Karpas-422 (cell line): ENCODE data around the gene PNLIPRP3. TPM values are rescaled to one million over a fixed set of nuclear protein-coding genes. Genes with fewer than 3 reads are reported as not detected.

Experiments
- DNase-seq: peaks from one replicate; pipeline ENCODE4 v3.0.0-alpha.2; 2015
- H2AFZ ChIP-seq: fragments of 200-600 bp; sonication (generic); 2 replicates; pipeline ENCODE4 v1.6.1; 2014; ENCODE audit warnings: antibody characterized with exemption, low read length, mixed read lengths
- H3K27ac ChIP-seq: fragments of 200-600 bp; sonication (generic); 2 replicates; pipeline ENCODE4 v1.5.1; 2014; ENCODE audit warnings: mild to moderate bottlenecking, low read length, moderate library complexity
- H3K27me3 ChIP-seq: fragments of 200-600 bp; sonication (generic); 2 replicates; pipeline ENCODE4 v1.6.1; 2014; ENCODE audit warnings: low read length, mixed read lengths
- H3K36me3 ChIP-seq: fragments of 200-600 bp; sonication (generic); 2 replicates; pipeline ENCODE4 v1.6.1; 2014; ENCODE audit warnings: low read length, mixed read lengths; ENCODE audit not compliant: insufficient read depth
- H3K4me1 ChIP-seq: fragments of 200-600 bp; sonication (generic); 2 replicates; pipeline ENCODE4 v1.6.1; 2014; ENCODE audit warnings: mild to moderate bottlenecking, low read length, mixed read lengths
- H3K4me2 ChIP-seq: fragments of 200-600 bp; sonication (generic); 2 replicates; pipeline ENCODE4 v1.6.1; 2014; ENCODE audit warnings: low read length, low read depth, mild to moderate bottlenecking; ENCODE audit not compliant: poor library complexity, severe bottlenecking
- H3K4me3 ChIP-seq: fragments of 200-600 bp; sonication (generic); 2 replicates; pipeline ENCODE4 v1.5.1; 2014; ENCODE audit warnings: mild to moderate bottlenecking, antibody characterized with exemption, low read length, mixed read lengths
- H3K79me2 ChIP-seq: fragments of 200-600 bp; sonication (generic); 2 replicates; pipeline ENCODE4 v1.6.1; 2014; ENCODE audit warnings: mild to moderate bottlenecking, low read length, mixed read lengths
- H3K9ac ChIP-seq: fragments of 200-600 bp; sonication (generic); 2 replicates; pipeline ENCODE4 v1.6.0; 2014; ENCODE audit warnings: low read length
- H3K9me2 ChIP-seq: fragments of 200-600 bp; sonication (generic), shearing (Covaris generic); replicated peaks from 2 replicates; pipeline ENCODE4 v1.6.0; 2014; ENCODE audit warnings: mild to moderate bottlenecking, low read length, moderate library complexity; ENCODE audit not compliant: insufficient read depth
- H3K9me3 ChIP-seq: fragments of 300-700, 200-600 bp; sonication (generic); 2 replicates; pipeline ENCODE4 v1.6.1; 2014; ENCODE audit warnings: low read length, mixed read lengths
- H4K20me1 ChIP-seq: fragments of 200-600 bp; sonication (generic); 2 replicates; pipeline ENCODE4 v1.6.1; 2014; ENCODE audit warnings: mild to moderate bottlenecking, antibody characterized with exemption, low read length, low read depth; ENCODE audit not compliant: insufficient read depth
- total RNA-seq: library from RNA; depleted of rRNA; stranded (reverse); fragments of >200 nt; shearing (Covaris generic); gene quantifications from 2 replicates; pipeline ENCODE4 v1.2.3, GENCODE V29; 2014; ENCODE audit warnings: low replicate concordance

PNLIPRP3 gene
- total RNA-seq, 1 experiment from 2014 or later, result not detected

GRCh38 chr10:116504786-116505185 is 77.1 kb downstream of the PNLIPRP3 start:
- Histone ChIP-seq H3K36me3 (no peaks in the 10 kb centered on the region), H3K27ac (no peak overlapping the region), H3K9me3 (no peaks in the 10 kb centered on the region), H2AFZ (no peak overlapping the region), H3K79me2 (no peaks in the 10 kb centered on the region), H3K27me3 (no peaks in the 10 kb centered on the region), H3K4me1 (no peaks in the 10 kb centered on the region), H3K9me2 (no peaks in the 10 kb centered on the region), H4K20me1 (no peaks in the 10 kb centered on the region), H3K9ac (no peak overlapping the region), H3K4me2 (no peak overlapping the region), H3K4me3 (no peak overlapping the region)
- DNase-seq, result no peak

- Histone ChIP-seq H4K20me1 (no peaks in the 10 kb centered on the region), H3K27me3 (no peaks in the 10 kb centered on the region), H2AFZ (no peak overlapping the region), H3K79me2 (no peaks in the 10 kb centered on the region), H3K36me3 (no peaks in the 10 kb centered on the region), H3K9me2 (no peaks in the 10 kb centered on the region), H3K4me2 (no peak overlapping the region), H3K4me1 (no peaks in the 10 kb centered on the region), H3K27ac (no peak overlapping the region), H3K4me3 (no peak overlapping the region), H3K9me3 (no peaks in the 10 kb centered on the region), H3K9ac (no peak overlapping the region)
- no peak for DNase-seq
Observed at GRCh38 chr10:116510565-116510964, 82.9 kb downstream of the PNLIPRP3 start.

- Histone ChIP-seq H3K36me3 (no peaks in the 10 kb centered on the region), H3K27ac (no peak overlapping the region), H3K9me2 (no peaks in the 10 kb centered on the region), H2AFZ (no peak overlapping the region), H3K27me3 (no peaks in the 10 kb centered on the region), H3K9me3 (no peaks in the 10 kb centered on the region), H3K4me3 (no peak overlapping the region), H3K79me2 (no peaks in the 10 kb centered on the region), H4K20me1 (no peaks in the 10 kb centered on the region), H3K4me1 (no peaks in the 10 kb centered on the region), H3K9ac (no peak overlapping the region), H3K4me2 (no peak overlapping the region)
- no peak for DNase-seq
Observed at GRCh38 chr10:116511365-116511764, 83.7 kb downstream of the PNLIPRP3 start.

GRCh38 chr10:116521424-116522290 is 94.0 kb downstream of the PNLIPRP3 start:
- Histone ChIP-seq H3K27me3 (no peaks in the 10 kb centered on the region), H2AFZ (no peak overlapping the region), H3K79me2 (no peaks in the 10 kb centered on the region), H4K20me1 (no peaks in the 10 kb centered on the region), H3K27ac (no peak overlapping the region), H3K36me3 (no peaks in the 10 kb centered on the region), H3K4me1 (no peaks in the 10 kb centered on the region), H3K4me3 (no peak overlapping the region), H3K9me3 (no peaks in the 10 kb centered on the region), H3K9me2 (no peaks in the 10 kb centered on the region), H3K4me2 (no peak overlapping the region), H3K9ac (no peak overlapping the region)
- DNase-seq, result peak; percentile 76

GRCh38 chr10:116522803-116523381 is 95.2 kb downstream of the PNLIPRP3 start:
- Histone ChIP-seq H3K9me2 (no peaks in the 10 kb centered on the region), H3K36me3 (no peaks in the 10 kb centered on the region), H3K27me3 (no peaks in the 10 kb centered on the region), H3K4me1 (no peaks in the 10 kb centered on the region), H3K9me3 (no peaks in the 10 kb centered on the region), H3K9ac (no peak overlapping the region), H3K27ac (no peak overlapping the region), H3K4me2 (no peak overlapping the region), H3K79me2 (no peaks in the 10 kb centered on the region), H3K4me3 (no peak overlapping the region), H4K20me1 (no peaks in the 10 kb centered on the region), H2AFZ (no peak overlapping the region)
- DNase-seq, result no peak

GRCh38 chr10:116524736-116525135 is 97.1 kb downstream of the PNLIPRP3 start:
- no peaks in the 10 kb centered on the region for H3K27me3 ChIP-seq
- no peak for DNase-seq

GRCh38 chr10:116526219-116526618 is 98.6 kb downstream of the PNLIPRP3 start:
- Histone ChIP-seq H3K9ac (no peak overlapping the region), H3K4me3 (no peak overlapping the region), H3K36me3 (no peaks in the 10 kb centered on the region), H3K9me2 (no peaks in the 10 kb centered on the region), H3K4me1 (no peaks in the 10 kb centered on the region), H2AFZ (no peak overlapping the region), H3K27ac (no peak overlapping the region), H3K79me2 (no peaks in the 10 kb centered on the region), H4K20me1 (no peaks in the 10 kb centered on the region), H3K9me3 (no peaks in the 10 kb centered on the region), H3K4me2 (no peak overlapping the region), H3K27me3 (no peaks in the 10 kb centered on the region)
- no peak for DNase-seq

More at GRCh38 chr10:116524736-116525135, 97.1 kb downstream of the PNLIPRP3 start:
- Histone ChIP-seq H3K4me1 (no peaks in the 10 kb centered on the region), H4K20me1 (no peaks in the 10 kb centered on the region), H3K27ac (no peak overlapping the region), H3K9me2 (no peaks in the 10 kb centered on the region), H3K79me2 (no peaks in the 10 kb centered on the region), H2AFZ (no peak overlapping the region), H3K4me3 (no peak overlapping the region), H3K4me2 (no peak overlapping the region), H3K9ac (no peak overlapping the region), H3K36me3 (no peaks in the 10 kb centered on the region), H3K9me3 (no peaks in the 10 kb centered on the region)
